ENCODE data around the gene LYG1.

LYG1 gene

DNA sequence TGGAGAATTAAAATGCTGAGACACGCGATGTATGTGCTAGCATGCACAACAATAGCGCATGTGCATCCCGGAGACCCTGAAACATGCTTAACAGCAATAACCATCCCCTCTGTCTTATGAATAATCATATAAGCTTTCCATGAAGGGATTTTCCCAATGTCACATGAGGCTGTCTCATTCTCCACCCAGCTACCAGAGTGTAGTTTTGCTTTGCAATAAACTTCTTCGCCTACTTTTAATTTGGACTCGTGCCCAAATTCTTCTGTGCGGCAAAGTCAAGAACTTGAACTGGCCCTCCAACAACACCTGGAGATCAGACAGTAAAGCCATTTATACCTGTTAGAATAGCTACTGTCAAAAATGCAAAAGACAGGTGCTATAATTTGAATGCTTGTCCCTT, 15.5 kb downstream of the LYG1 start (continued):
- TF ChIP-seq, protein P1, sequence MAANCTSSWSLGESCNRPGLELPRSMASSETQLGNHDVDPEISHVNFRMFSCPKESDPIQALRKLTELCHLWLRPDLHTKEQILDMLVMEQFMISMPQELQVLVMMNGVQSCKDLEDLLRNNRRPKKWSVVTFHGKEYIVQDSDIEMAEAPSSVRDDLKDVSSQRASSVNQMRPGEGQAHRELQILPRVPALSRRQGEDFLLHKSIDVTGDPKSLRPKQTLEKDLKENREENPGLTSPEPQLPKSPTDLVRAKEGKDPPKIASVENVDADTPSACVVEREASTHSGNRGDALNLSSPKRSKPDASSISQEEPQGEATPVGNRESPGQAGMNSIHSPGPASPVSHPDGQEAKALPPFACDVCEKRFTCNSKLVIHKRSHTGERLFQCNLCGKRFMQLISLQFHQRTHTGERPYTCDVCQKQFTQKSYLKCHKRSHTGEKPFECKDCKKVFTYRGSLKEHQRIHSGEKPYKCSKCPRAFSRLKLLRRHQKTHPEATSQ (tag by site-specific recombination; IDR thresholded peaks at IDR 0.05) = no peak
- TF ChIP-seq, protein P2, sequence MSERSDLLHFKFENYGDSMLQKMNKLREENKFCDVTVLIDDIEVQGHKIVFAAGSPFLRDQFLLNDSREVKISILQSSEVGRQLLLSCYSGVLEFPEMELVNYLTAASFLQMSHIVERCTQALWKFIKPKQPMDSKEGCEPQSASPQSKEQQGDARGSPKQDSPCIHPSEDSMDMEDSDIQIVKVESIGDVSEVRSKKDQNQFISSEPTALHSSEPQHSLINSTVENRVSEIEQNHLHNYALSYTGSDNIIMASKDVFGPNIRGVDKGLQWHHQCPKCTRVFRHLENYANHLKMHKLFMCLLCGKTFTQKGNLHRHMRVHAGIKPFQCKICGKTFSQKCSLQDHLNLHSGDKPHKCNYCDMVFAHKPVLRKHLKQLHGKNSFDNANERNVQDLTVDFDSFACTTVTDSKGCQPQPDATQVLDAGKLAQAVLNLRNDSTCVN (tag by site-specific recombination; optimal IDR thresholded peaks at IDR 0.05) = no peak
- TF ChIP-seq REPIN1 (tag by site-specific recombination; IDR thresholded peaks at IDR 0.05; ENCODE audit: low read depth) = no peak
- no peak for TF ChIP-seq KLF10 (tag by site-specific recombination; IDR thresholded peaks at IDR 0.05)
- TF ChIP-seq ZSCAN16 (tag by site-specific recombination; IDR thresholded peaks at IDR 0.05) = no peak
- TF ChIP-seq, protein P3, sequence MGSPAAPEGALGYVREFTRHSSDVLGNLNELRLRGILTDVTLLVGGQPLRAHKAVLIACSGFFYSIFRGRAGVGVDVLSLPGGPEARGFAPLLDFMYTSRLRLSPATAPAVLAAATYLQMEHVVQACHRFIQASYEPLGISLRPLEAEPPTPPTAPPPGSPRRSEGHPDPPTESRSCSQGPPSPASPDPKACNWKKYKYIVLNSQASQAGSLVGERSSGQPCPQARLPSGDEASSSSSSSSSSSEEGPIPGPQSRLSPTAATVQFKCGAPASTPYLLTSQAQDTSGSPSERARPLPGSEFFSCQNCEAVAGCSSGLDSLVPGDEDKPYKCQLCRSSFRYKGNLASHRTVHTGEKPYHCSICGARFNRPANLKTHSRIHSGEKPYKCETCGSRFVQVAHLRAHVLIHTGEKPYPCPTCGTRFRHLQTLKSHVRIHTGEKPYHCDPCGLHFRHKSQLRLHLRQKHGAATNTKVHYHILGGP (tag by site-specific recombination; IDR thresholded peaks at IDR 0.05) = no peak
- TF ChIP-seq, protein P4, sequence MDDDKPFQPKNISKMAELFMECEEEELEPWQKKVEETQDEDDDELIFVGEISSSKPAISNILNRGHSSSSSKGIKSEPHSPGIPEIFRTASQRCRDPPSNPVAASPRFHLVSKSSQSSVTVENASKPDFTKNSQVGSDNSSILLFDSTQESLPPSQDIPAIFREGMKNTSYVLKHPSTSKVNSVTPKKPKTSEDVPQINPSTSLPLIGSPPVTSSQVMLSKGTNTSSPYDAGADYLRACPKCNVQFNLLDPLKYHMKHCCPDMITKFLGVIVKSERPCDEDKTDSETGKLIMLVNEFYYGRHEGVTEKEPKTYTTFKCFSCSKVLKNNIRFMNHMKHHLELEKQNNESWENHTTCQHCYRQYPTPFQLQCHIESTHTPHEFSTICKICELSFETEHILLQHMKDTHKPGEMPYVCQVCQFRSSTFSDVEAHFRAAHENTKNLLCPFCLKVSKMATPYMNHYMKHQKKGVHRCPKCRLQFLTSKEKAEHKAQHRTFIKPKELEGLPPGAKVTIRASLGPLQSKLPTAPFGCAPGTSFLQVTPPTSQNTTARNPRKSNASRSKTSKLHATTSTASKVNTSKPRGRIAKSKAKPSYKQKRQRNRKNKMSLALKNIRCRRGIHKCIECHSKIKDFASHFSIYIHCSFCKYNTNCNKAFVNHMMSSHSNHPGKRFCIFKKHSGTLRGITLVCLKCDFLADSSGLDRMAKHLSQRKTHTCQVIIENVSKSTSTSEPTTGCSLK (tag by site-specific recombination; IDR thresholded peaks at IDR 0.05) = no peak
- TF ChIP-seq ZNF664 (tag by site-specific recombination; IDR thresholded peaks at IDR 0.05) = no peak
- TF ChIP-seq ZNF10 (tag by site-specific recombination; IDR thresholded peaks at IDR 0.05) = no peak
- TF ChIP-seq GFI1B (tag by site-specific recombination; IDR thresholded peaks at IDR 0.05) = no peak
- TF ChIP-seq, protein P5, sequence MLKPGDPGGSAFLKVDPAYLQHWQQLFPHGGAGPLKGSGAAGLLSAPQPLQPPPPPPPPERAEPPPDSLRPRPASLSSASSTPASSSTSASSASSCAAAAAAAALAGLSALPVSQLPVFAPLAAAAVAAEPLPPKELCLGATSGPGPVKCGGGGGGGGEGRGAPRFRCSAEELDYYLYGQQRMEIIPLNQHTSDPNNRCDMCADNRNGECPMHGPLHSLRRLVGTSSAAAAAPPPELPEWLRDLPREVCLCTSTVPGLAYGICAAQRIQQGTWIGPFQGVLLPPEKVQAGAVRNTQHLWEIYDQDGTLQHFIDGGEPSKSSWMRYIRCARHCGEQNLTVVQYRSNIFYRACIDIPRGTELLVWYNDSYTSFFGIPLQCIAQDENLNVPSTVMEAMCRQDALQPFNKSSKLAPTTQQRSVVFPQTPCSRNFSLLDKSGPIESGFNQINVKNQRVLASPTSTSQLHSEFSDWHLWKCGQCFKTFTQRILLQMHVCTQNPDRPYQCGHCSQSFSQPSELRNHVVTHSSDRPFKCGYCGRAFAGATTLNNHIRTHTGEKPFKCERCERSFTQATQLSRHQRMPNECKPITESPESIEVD (tag by site-specific recombination; IDR thresholded peaks at IDR 0.05) = no peak
- no peak for TF ChIP-seq ZNF623 (tag by site-specific recombination; IDR thresholded peaks at IDR 0.05)
- TF ChIP-seq KLF8 (tag by site-specific recombination; IDR thresholded peaks at IDR 0.05) = no peak

DNA sequence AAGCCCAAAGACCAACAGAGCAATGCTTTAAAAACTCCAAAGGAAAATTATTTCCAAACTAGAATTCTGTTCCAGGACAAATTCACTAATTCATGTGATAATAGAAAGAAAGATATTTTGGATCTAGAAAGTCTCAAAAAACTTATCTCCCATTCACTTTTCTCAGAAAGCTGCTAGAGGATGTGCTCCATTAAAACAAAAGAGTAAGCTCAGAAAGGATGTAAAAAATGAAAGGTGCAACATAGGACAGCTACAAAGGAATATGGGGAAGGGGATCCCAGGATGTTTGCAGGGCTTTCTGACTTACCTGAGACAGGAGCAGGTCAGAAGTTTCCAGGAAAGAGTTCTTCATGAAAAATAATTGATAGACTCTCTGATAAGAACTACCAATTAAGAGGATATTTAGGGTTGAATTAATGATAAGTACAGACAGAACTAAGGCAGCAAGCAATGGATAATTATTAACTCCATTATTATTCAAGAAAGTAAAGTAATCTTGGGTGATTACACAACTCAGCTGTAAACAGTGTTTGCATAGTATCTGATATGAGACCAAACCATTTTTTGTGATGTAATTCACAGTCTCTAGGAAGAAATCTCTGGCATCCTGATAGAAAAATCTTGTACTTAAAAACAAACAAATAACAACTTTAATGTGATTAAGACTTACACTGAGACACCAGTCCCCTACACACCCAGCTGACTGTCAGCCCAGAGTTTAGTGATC, 20.9 kb downstream of the LYG1 start:
- ChIA-PET POLR2A (interaction anchor here (0.6 kb wide), 1 partner anchor 55 kb away, joined by 3 read pairs; no protein-coding TSS in a partner anchor), CTCF (no interaction called here)
- no peak overlapping the region for H3K27ac ChIP-seq (ENCODE audit: extremely low read depth, low read depth, low read length)
- no peak overlapping the region for H3K4me3 ChIP-seq (ENCODE audit: low read depth, low read length)
- no peaks in the 10 kb centered on the region for H3K9me3 ChIP-seq (ENCODE audit: control insufficient read depth, insufficient read depth, low read depth, low read length)
- peaks cover 0 to 9% of the 10 kb centered on the region in 2 experiments; a peak in 1 of 3 replicates for H3K36me3 ChIP-seq (ENCODE audit: control insufficient read depth in 2 of 2, insufficient read depth in 1 of 2, low read length in 2 of 2)
- no peaks in the 10 kb centered on the region for H3K4me1 ChIP-seq (ENCODE audit: control insufficient read depth, insufficient read depth, low read length)
- TF ChIP-seq SETDB1 (IDR thresholded peaks at IDR 0.05; ENCODE audit: insufficient read length, low read length) (peak; percentile 88), ZXDB (tag by site-specific recombination; IDR thresholded peaks at IDR 0.05) (no peak)

All from HEK293 (cell line).